Measurements from ENCODE around the gene ASH1L.

GRCh38 chr1:155319536-155319935 lies 243.1 kb downstream of the ASH1L start:
- TF ChIP-seq CTCF (IDR thresholded peaks at IDR 0.05) (no peak), POLR2A (IDR thresholded peaks at IDR 0.05) (no peak)

All from body of pancreas (tissue), 4 donors.